SK-N-SH (cell line): ENCODE data around the gene CTSL. TPM values are rescaled to one million over a fixed set of nuclear protein-coding genes. Genes with fewer than 3 reads are reported as not detected.

Source experiments
- CTCF ChIA-PET: fragments of 300-600, 350-600 bp; formaldehyde crosslinking; extraction: SDS; loops from one replicate; lab custom pipeline; 2021; lab: Yijun Ruan, JAX
- POLR2A ChIA-PET: fragments of 350-600 bp; sonication (Branson Sonifier 250); formaldehyde crosslinking; extraction: SDS; loops from one replicate; lab custom pipeline; 2020; ENCODE audit warnings: antibody characterized with exemption, inconsistent platforms; lab: Yijun Ruan, JAX
- DNase-seq: peaks from one replicate; pipeline ENCODE4 v3.0.0; 2012
- H2AFZ ChIP-seq: fragments of 200-600 bp; sonication (generic); 2 replicates; pipeline ENCODE4 v1.8.1; 2016; ENCODE audit warnings: antibody characterized with exemption, mild to moderate bottlenecking, low read depth
- H3F3A ChIP-seq: fragments of 200-600 bp; sonication (generic); replicated peaks from 2 replicates; pipeline ENCODE3; 2016; ENCODE audit warnings: antibody characterized with exemption, mild to moderate bottlenecking; ENCODE audit not compliant: insufficient read depth
- H3K27ac ChIP-seq, 2 experiments: fragments of 200-500 bp in 1 of 2; fragments of 200-600 bp in 1 of 2; sonication (Bioruptor generic) in 1 of 2; sonication (generic), shearing (Covaris generic) in 1 of 2; 2 replicates each; pipeline versions ENCODE4 v1.5.1 to v1.6.1; 2014 to 2016; ENCODE audit warnings: low read depth in 2 of 2, inconsistent platforms in 1 of 2, low read length in 1 of 2, mild to moderate bottlenecking in 1 of 2, mixed read lengths in 1 of 2
- H3K27me3 ChIP-seq: fragments of 200-600 bp; sonication (generic), shearing (Covaris generic); 2 replicates; pipeline ENCODE4 v1.6.1; 2016; ENCODE audit warnings: mixed run types; ENCODE audit not compliant: insufficient read depth
- H3K36me3 ChIP-seq, 2 experiments: fragments of 200-500 bp in 1 of 2; fragments of 200-600 bp in 1 of 2; sonication (Bioruptor generic) in 1 of 2; sonication (generic) in 1 of 2; replicated peaks in 1 of 2; 2 replicates each; pipeline versions ENCODE3 to v1.5.1; 2014 to 2016; ENCODE audit warnings: low read length in 1 of 2, mild to moderate bottlenecking in 1 of 2; ENCODE audit not compliant: insufficient read depth in 2 of 2, control insufficient read depth in 1 of 2
- H3K4me1 ChIP-seq, 2 experiments: fragments of 200-500 bp in 1 of 2; fragments of 200-600 bp in 1 of 2; sonication (Bioruptor generic) in 1 of 2; sonication (generic), shearing (Covaris generic) in 1 of 2; 2 replicates each; pipeline versions ENCODE4 v1.5.1 to v1.6.1; 2014 to 2016; ENCODE audit warnings: low read depth in 1 of 2, low read length in 1 of 2, mixed run types in 1 of 2; ENCODE audit not compliant: insufficient read depth in 2 of 2, control insufficient read depth in 1 of 2
- H3K4me2 ChIP-seq: fragments of 200-600 bp; sonication (generic), shearing (Covaris generic); 2 replicates; pipeline ENCODE4 v1.6.1; 2017; ENCODE audit warnings: mixed run types
- H3K4me3 ChIP-seq, 2 experiments: fragments of 200-500 bp in 1 of 2; fragments of 200-600 bp in 1 of 2; sonication (Bioruptor generic) in 1 of 2; sonication (generic), shearing (Covaris generic) in 1 of 2; 2 replicates each; pipeline versions ENCODE4 v1.5.1 to v1.8.1; 2014 to 2016; ENCODE audit warnings: low read depth in 2 of 2, inconsistent platforms in 1 of 2, low read length in 1 of 2, mild to moderate bottlenecking in 1 of 2, mixed read lengths in 1 of 2, moderate library complexity in 1 of 2
- H3K79me2 ChIP-seq: fragments of 200-600 bp; sonication (generic); 2 replicates; pipeline ENCODE4 v1.8.1; 2017; ENCODE audit warnings: mild to moderate bottlenecking; ENCODE audit not compliant: insufficient read depth
- H3K9ac ChIP-seq: fragments of 200-600 bp; sonication (generic); 2 replicates; pipeline ENCODE4 v1.6.1; 2017; ENCODE audit warnings: mixed run types
- H3K9me2 ChIP-seq: fragments of 200-600 bp; sonication (generic); 2 replicates; pipeline ENCODE4 v1.6.1; 2017; ENCODE audit warnings: mixed run types
- H3K9me3 ChIP-seq: fragments of 200-600 bp; sonication (generic); 2 replicates; pipeline ENCODE4 v1.6.1; 2017; ENCODE audit warnings: mixed run types, mild to moderate bottlenecking, moderate library complexity
- H4K20me1 ChIP-seq: fragments of 200-600 bp; sonication (generic); 2 replicates; pipeline ENCODE4 v1.6.1; 2017; ENCODE audit warnings: mild to moderate bottlenecking, mixed run types; ENCODE audit not compliant: insufficient read depth
- EZH2phosphoT487 ChIP-seq: fragments of 200-600 bp; sonication (generic); IDR thresholded peaks from 2 replicates; pipeline ENCODE4 v1.6.1; 2017; ENCODE audit warnings: low read depth, mixed run types, mild to moderate bottlenecking, antibody characterized with exemption, moderate library complexity, borderline replicate concordance
- FOXJ3 ChIP-seq: sonication (generic); formaldehyde crosslinking; IDR thresholded peaks from 2 replicates; pipeline ENCODE4 v1.5.1; 2020; ENCODE audit warnings: mild to moderate bottlenecking, missing genetic modification reagents
- GATA2 ChIP-seq: sonication (generic); formaldehyde crosslinking; IDR thresholded peaks from 2 replicates; pipeline ENCODE4 v1.5.0; 2020; ENCODE audit warnings: mild to moderate bottlenecking, missing genetic modification reagents
- RAD21 ChIP-seq: IDR thresholded peaks from 2 replicates; pipeline ENCODE4 v1.6.1; 2012; ENCODE audit warnings: mild to moderate bottlenecking, low read length
- REST ChIP-seq: IDR thresholded peaks from 2 replicates; pipeline ENCODE4 v1.6.1; 2012; ENCODE audit warnings: mild to moderate bottlenecking, low read depth, low read length, moderate library complexity
- TAF1 ChIP-seq: IDR thresholded peaks from 2 replicates; pipeline ENCODE4 v1.6.1; 2012; ENCODE audit warnings: low read depth, mild to moderate bottlenecking, low read length, moderate library complexity, borderline replicate concordance
- YY1 ChIP-seq: IDR thresholded peaks from 2 replicates; pipeline ENCODE4 v1.4.0; 2012; ENCODE audit warnings: low read depth, mild to moderate bottlenecking
- WGBS: methylation state at CpG from one replicate; pipeline ENCODE4 v1.1.6; 2017; ENCODE audit warnings: low lambda C conversion rate; 5-methylcytosine and 5-hydroxymethylcytosine counted together
- polyA plus RNA-seq, 3 experiments: library from polyadenylated mRNA; depleted of rRNA; stranded (reverse); fragments of >200 nt; gene quantifications; 2 replicates each; pipeline ENCODE4 v1.2.3, GENCODE V29; 2012

CTSL gene
- polyA plus RNA-seq, 1 of the 3 experiments (the other 2 are of a cell fraction) = 98.3 TPM

- TF ChIP-seq FOXJ3 (CRISPR knock-in tag) (no peak), YY1 (no peak)
These were observed 7.5 kb downstream of the CTSL start (continued) for GRCh38 chr9:87733273-87734052.

GRCh38 chr9:87734106-87734505, 8.2 kb downstream of the CTSL start:
- POLR2A ChIA-PET = no interaction called here
- DNase-seq = no peak
- CTCF ChIA-PET = no interaction called here
- Histone ChIP-seq H3K4me1 (no peaks in the 10 kb centered on the region), H3K4me2 (no peak overlapping the region), H3K27me3 (no peaks in the 10 kb centered on the region), H3K4me3 (no peak overlapping the region), H3K36me3 (peaks cover 16 to 28% of the 10 kb centered on the region in 2 experiments), H3K9ac (no peak overlapping the region), H2AFZ (no peak overlapping the region), H3F3A (no peaks in the 10 kb centered on the region), H4K20me1 (no peaks in the 10 kb centered on the region), H3K9me2 (no peaks in the 10 kb centered on the region), H3K79me2 (no peaks in the 10 kb centered on the region), H3K27ac (no peak overlapping the region), H3K9me3 (no peaks in the 10 kb centered on the region)
- 50% methylated on average over 2 of the region's 2 CpGs for WGBS
- TF ChIP-seq RAD21 = no peak
- TF ChIP-seq EZH2phosphoT487 = no peak
- no peak for TF ChIP-seq REST
- TF ChIP-seq TAF1 = no peak

GRCh38 chr9:87739546-87739945, 13.6 kb downstream of the CTSL start:
- WGBS = 19% methylated on average over 3 of the region's 3 CpGs
- ChIA-PET CTCF (no interaction called here), POLR2A (interaction anchor here (0.5 kb wide), 1 partner anchor 330 kb away, joined by 4 read pairs; no protein-coding TSS in a partner anchor)
- TF ChIP-seq RAD21 (no peak), GATA2 (CRISPR knock-in tag) (no peak)
- Histone ChIP-seq H3K9me2 (no peaks in the 10 kb centered on the region), H3K27me3 (no peaks in the 10 kb centered on the region), H3K36me3 (no peaks in the 10 kb centered on the region), H4K20me1 (no peaks in the 10 kb centered on the region), H3K79me2 (no peaks in the 10 kb centered on the region), H2AFZ (no peak overlapping the region), H3K4me3 (no peak overlapping the region), H3K4me2 (no peak overlapping the region), H3F3A (no peaks in the 10 kb centered on the region), H3K9me3 (no peaks in the 10 kb centered on the region), H3K27ac (no peak overlapping the region), H3K9ac (no peak overlapping the region), H3K4me1 (no peaks in the 10 kb centered on the region; a peak in 1 of 4 replicates)
- no peak for DNase-seq
